IMR-90 (cell line): ENCODE data around the gene AFM. TPM values are rescaled to one million over a fixed set of nuclear protein-coding genes. Genes with fewer than 3 reads are reported as not detected.

Experiments
- ATAC-seq: fragments of 200-7000 bp; cut with Tn5 transposase; 2 replicates; pipeline ENCODE4 v1.9.1; 2020; ENCODE audit warnings: low read depth, mild to moderate bottlenecking, moderate library complexity
- BruUV-seq: library from RNA; stranded (reverse); fragments of 400-500 nt; replicated peaks from 2 replicates; lab custom pipeline; 2021; lab: Mats Ljungman, UMichigan
- CTCF ChIA-PET: fragments of 300-600 bp; formaldehyde crosslinking; extraction: SDS; loops from one replicate; lab custom pipeline; 2021; ENCODE audit warnings: antibody characterized with exemption; lab: Yijun Ruan, JAX
- POLR2A ChIA-PET: fragments of 300-600 bp; sonication (Branson Sonifier 250); formaldehyde crosslinking; loops from one replicate; lab custom pipeline; 2022; ENCODE audit warnings: antibody characterized with exemption; ENCODE audit not compliant: unreplicated experiment; lab: Charles Lee
- DNase-seq: peaks from one replicate; pipeline ENCODE4 v3.0.0; 2013
- H2AFZ ChIP-seq: replicated peaks from 2 replicates; pipeline ENCODE3; 2013; ENCODE audit warnings: low read length, mild to moderate bottlenecking; ENCODE audit not compliant: poor library complexity
- H2AK5ac ChIP-seq: 2 replicates; pipeline ENCODE4 v1.6.1; 2013; ENCODE audit warnings: low read depth, low read length, inconsistent platforms
- H2AK9ac ChIP-seq: replicated peaks from 2 replicates; pipeline ENCODE3; 2013; ENCODE audit warnings: mild to moderate bottlenecking, low read depth, low read length, moderate library complexity; ENCODE audit not compliant: poor library complexity
- H2BK120ac ChIP-seq: 2 replicates; pipeline ENCODE4 v1.6.1; 2013; ENCODE audit warnings: low read depth, low read length, inconsistent platforms
- H2BK15ac ChIP-seq: 3 replicates; pipeline ENCODE4 v1.6.1; 2013; ENCODE audit warnings: low read depth, low read length, inconsistent platforms
- H2BK20ac ChIP-seq: 2 replicates; pipeline ENCODE4 v1.6.1; 2013; ENCODE audit warnings: low read depth, mild to moderate bottlenecking, inconsistent platforms, low read length, moderate library complexity
- H2BK5ac ChIP-seq: 2 replicates; pipeline ENCODE4 v1.6.1; 2013; ENCODE audit warnings: mild to moderate bottlenecking, low read depth, low read length, inconsistent platforms; ENCODE audit not compliant: poor library complexity, severe bottlenecking
- H3K14ac ChIP-seq: replicated peaks from 2 replicates; pipeline ENCODE4 v1.6.1; 2013; ENCODE audit warnings: low read depth, low read length, inconsistent platforms
- H3K18ac ChIP-seq: 2 replicates; pipeline ENCODE4 v1.6.1; 2013; ENCODE audit warnings: low read depth, low read length, control low read depth
- H3K23ac ChIP-seq: 2 replicates; pipeline ENCODE4 v1.6.1; 2013; ENCODE audit warnings: low read depth, low read length, inconsistent platforms
- H3K27ac ChIP-seq: 2 replicates; pipeline ENCODE4 v1.5.1; 2013; ENCODE audit warnings: mild to moderate bottlenecking, control low read depth, low read length; ENCODE audit not compliant: insufficient read depth
- H3K27me3 ChIP-seq: 2 replicates; pipeline ENCODE4 v1.6.1; 2013; ENCODE audit warnings: low read length; ENCODE audit not compliant: control insufficient read depth, insufficient read depth
- H3K36me3 ChIP-seq: 2 replicates; pipeline ENCODE4 v1.6.1; 2013; ENCODE audit warnings: low read length, mixed read lengths; ENCODE audit not compliant: control insufficient read depth, insufficient read depth
- H3K4ac ChIP-seq: 2 replicates; pipeline ENCODE4 v1.6.1; 2013; ENCODE audit warnings: low read depth, low read length, inconsistent platforms
- H3K4me1 ChIP-seq: 2 replicates; pipeline ENCODE4 v1.6.1; 2013; ENCODE audit warnings: low read length, mixed read lengths; ENCODE audit not compliant: control insufficient read depth, insufficient read depth
- H3K4me2 ChIP-seq: 2 replicates; pipeline ENCODE4 v1.6.1; 2013; ENCODE audit warnings: low read depth, mild to moderate bottlenecking, control low read depth, low read length, moderate library complexity
- H3K4me3 ChIP-seq: 2 replicates; pipeline ENCODE4 v1.5.1; 2013; ENCODE audit warnings: low read depth, mild to moderate bottlenecking, control low read depth, low read length, moderate library complexity; ENCODE audit not compliant: insufficient read depth
- H3K56ac ChIP-seq: 2 replicates; pipeline ENCODE4 v1.6.1; 2013; ENCODE audit warnings: low read length, inconsistent platforms; ENCODE audit not compliant: insufficient read depth; ENCODE audit errors: extremely low read depth
- H3K79me1 ChIP-seq, 2 experiments: 2 replicates each; pipeline ENCODE4 v1.6.1; 2013; ENCODE audit warnings: low read length in 2 of 2, inconsistent platforms in 1 of 2, low read depth in 1 of 2
- H3K9ac ChIP-seq: 2 replicates; pipeline ENCODE4 v1.6.1; 2013; ENCODE audit warnings: low read depth, low read length, control low read depth
- H3K9me1 ChIP-seq: 2 replicates; pipeline ENCODE4 v1.6.1; 2013; ENCODE audit warnings: low read length, inconsistent platforms; ENCODE audit not compliant: insufficient read depth
- H3K9me3 ChIP-seq: 2 replicates; pipeline ENCODE4 v1.6.1; 2013; ENCODE audit warnings: low read length; ENCODE audit not compliant: control insufficient read depth, insufficient read depth
- H4K20me1 ChIP-seq: 2 replicates; pipeline ENCODE4 v1.6.1; 2013; ENCODE audit warnings: low read length, inconsistent platforms; ENCODE audit not compliant: insufficient read depth
- H4K5ac ChIP-seq: 2 replicates; pipeline ENCODE4 v1.6.1; 2013; ENCODE audit warnings: mild to moderate bottlenecking, low read depth, low read length, control low read depth
- H4K8ac ChIP-seq, 2 experiments: 2 replicates each; pipeline ENCODE4 v1.6.1; 2013; ENCODE audit warnings: low read depth in 2 of 2, low read length in 2 of 2, control low read depth in 1 of 2, inconsistent platforms in 1 of 2
- H4K91ac ChIP-seq: 2 replicates; pipeline ENCODE4 v1.6.1; 2013; ENCODE audit warnings: low read depth, low read length, inconsistent platforms; ENCODE audit not compliant: insufficient read depth
- BHLHE40 ChIP-seq: fragments of 150-350 bp; IDR thresholded peaks from 2 replicates; pipeline ENCODE4 v1.6.1; 2016; ENCODE audit warnings: mild to moderate bottlenecking, low read depth, low read length
- CEBPB ChIP-seq: IDR thresholded peaks from 2 replicates; pipeline ENCODE4 v1.6.1; 2012; ENCODE audit warnings: low read depth, low read length, improper control_type of control experiment
- CHD1 ChIP-seq: IDR thresholded peaks from 2 replicates; pipeline ENCODE4 v1.6.1; 2012; ENCODE audit warnings: low read depth, low read length, improper control_type of control experiment
- ELK1 ChIP-seq: fragments of 150-350 bp; IDR thresholded peaks from 2 replicates; pipeline ENCODE4 v1.6.1; 2016; ENCODE audit warnings: low read depth, mild to moderate bottlenecking, low read length, moderate library complexity, borderline replicate concordance
- FOS ChIP-seq: fragments of 150-350 bp; IDR thresholded peaks from 2 replicates; pipeline ENCODE4 v1.6.1; 2016; ENCODE audit warnings: low read depth, low read length
- MAZ ChIP-seq: IDR thresholded peaks from 2 replicates; pipeline ENCODE4 v1.6.1; 2012; ENCODE audit warnings: low read depth, mild to moderate bottlenecking, low read length, improper control_type of control experiment, moderate library complexity, borderline replicate concordance
- WGBS, 2 experiments: methylation state at CpG; one replicate each; pipeline versions ENCODE4 v1.1.5 to v1.1.7; 2013; ENCODE audit warnings: missing lambda C conversion rate in 2 of 2; ENCODE audit not compliant: insufficient read length in 1 of 2; ENCODE audit errors: extremely low coverage in 2 of 2; 5-methylcytosine and 5-hydroxymethylcytosine counted together
- dilution Hi-C: fragments of 300-500 bp; cut with HindIII; formaldehyde crosslinking; loops from one replicate; pipeline ENCODE4 v1.14.3; 2018; ENCODE audit warnings: low sequenced_read_pairs; ENCODE audit not compliant: unreplicated experiment
- in situ Hi-C: fragments of 300-500 bp; cut with MboI; formaldehyde crosslinking; loops from 3 replicates; pipeline ENCODE4 v1.14.3; 2019; ENCODE audit warnings: low sequenced_read_pairs, inconsistent platforms, mixed read lengths
- intact Hi-C: fragments of 100-400 bp; cut with micrococcal nuclease; formaldehyde crosslinking; loops from 2 replicates; pipeline ENCODE4 v1.10.0; 2022
- polyA plus RNA-seq, 3 experiments: library from polyadenylated mRNA; depleted of rRNA; stranded (reverse); fragments of >200 nt; gene quantifications; 2 replicates each; pipeline ENCODE4 v1.2.3, GENCODE V29; 2012; ENCODE audit warnings: low replicate concordance in 1 of 3
- total RNA-seq: library from RNA; depleted of rRNA; stranded (reverse); fragments of >200 nt; gene quantifications from 2 replicates; pipeline ENCODE4 v1.2.3, GENCODE V29; 2012

The AFM gene
- total and polyA plus RNA-seq, 2 of the 4 experiments (the other 2 are of a cell fraction) = not detected

- no peak overlapping the region for H2BK15ac ChIP-seq
- no peak overlapping the region for H3K18ac ChIP-seq
- H3K4me3 ChIP-seq = no peak overlapping the region
- no CpG with 5 or more reads among the region's 3 CpGs for WGBS, 2 experiments
- no peak overlapping the region for H2BK20ac ChIP-seq
- H3K23ac ChIP-seq = no peak overlapping the region
- H3K4me2 ChIP-seq = no peak overlapping the region
- no peak overlapping the region for H4K91ac ChIP-seq
- no peak overlapping the region for H3K27ac ChIP-seq
- H4K20me1 ChIP-seq = no peaks in the 10 kb centered on the region
- no peak overlapping the region for H3K56ac ChIP-seq
- H2BK5ac ChIP-seq = no peak overlapping the region
- no peaks in the 10 kb centered on the region for H3K79me1 ChIP-seq
- no peaks in the 10 kb centered on the region for H3K4me1 ChIP-seq
- no peaks in the 10 kb centered on the region for H3K9me1 ChIP-seq
- no peak overlapping the region for H3K9ac ChIP-seq
- DNase-seq (no peak), ATAC-seq (no peak)
- H3K27me3 ChIP-seq = no peaks in the 10 kb centered on the region
- no TSS peak for BruUV-seq
- no peak overlapping the region for H2AFZ ChIP-seq
- H2BK120ac ChIP-seq = no peak overlapping the region
- intact Hi-C loops = no loop called here
- no peaks in the 10 kb centered on the region for H3K9me3 ChIP-seq
- no peak overlapping the region for H3K14ac ChIP-seq
- H4K5ac ChIP-seq = no peak overlapping the region
- no peak overlapping the region for H2AK9ac ChIP-seq
- no peak overlapping the region for H3K4ac ChIP-seq
- no peak overlapping the region for H2AK5ac ChIP-seq
- POLR2A ChIA-PET = no interaction called here
- in situ Hi-C loops = no loop called here
- H3K36me3 ChIP-seq = no peaks in the 10 kb centered on the region
- TF ChIP-seq FOS = no peak
- TF ChIP-seq BHLHE40 = no peak
- no peak for TF ChIP-seq MAZ
- no peak for TF ChIP-seq CEBPB
- TF ChIP-seq CHD1 = no peak
- no peak for TF ChIP-seq ELK1
- CTCF ChIA-PET = interaction anchor here (0.9 kb wide), 1 partner anchor 13 kb away, joined by 3 read pairs; no protein-coding TSS in a partner anchor
- H4K8ac ChIP-seq = no peak overlapping the region
- dilution Hi-C loops = no loop called here
These were observed 27.1 kb downstream of the AFM start for GRCh38 chr4:73508651-73509050.
